SK-N-MC (cell line): Measurements from ENCODE around the gene TBPL2.

Experiments
- EZH2 ChIP-seq: fragments of 200-600 bp; sonication (generic); IDR thresholded peaks from one replicate; pipeline ENCODE4 v1.6.1; 2017; ENCODE audit warnings: antibody characterized with exemption
- FOXP2 ChIP-seq: optimal IDR thresholded peaks from 2 replicates; pipeline ENCODE3; 2011; ENCODE audit warnings: mild to moderate bottlenecking, moderate library complexity; ENCODE audit not compliant: insufficient read depth; ENCODE audit errors: extremely low read length, control extremely low read depth
- POLR2AphosphoS5 ChIP-seq: IDR thresholded peaks from 2 replicates; pipeline ENCODE4 v1.6.1; 2012; ENCODE audit warnings: mild to moderate bottlenecking, low read depth, low read length, borderline replicate concordance

GRCh38 chr14:55488204-55488603 is 47.8 kb upstream of the TBPL2 start:
- no peak for TF ChIP-seq EZH2
- TF ChIP-seq POLR2AphosphoS5, result no peak
- no peak for TF ChIP-seq FOXP2
